Stimulated activated naive CD8-positive, alpha-beta T cell treated with anti-CD3 and anti-CD28 coated beads, Interleukin-15, Interleukin-2, amounts not matched to agents 100 ng/mL and 50 ng/mL, for 24 hours (primary cell): Measurements from ENCODE around the gene EVPL.

Source experiments
- H3K27ac Mint-ChIP-seq: one replicate; pipeline ENCODE4 v1.8.0; 2021; ENCODE audit warnings: mild to moderate bottlenecking, mixed read lengths
- H3K27me3 Mint-ChIP-seq: one replicate; pipeline ENCODE4 v1.8.0; 2021; ENCODE audit warnings: mixed read lengths
- H3K36me3 Mint-ChIP-seq: one replicate; pipeline ENCODE4 v1.8.0; 2021; ENCODE audit warnings: low read depth, mixed read lengths
- H3K4me1 Mint-ChIP-seq: one replicate; pipeline ENCODE4 v1.8.0; 2021; ENCODE audit warnings: low read depth, mixed read lengths
- H3K4me3 Mint-ChIP-seq: one replicate; pipeline ENCODE4 v1.8.0; 2021; ENCODE audit warnings: mild to moderate bottlenecking, mixed read lengths
- H3K9me3 Mint-ChIP-seq: one replicate; pipeline ENCODE4 v1.8.0; 2021; ENCODE audit warnings: mixed read lengths

Gene EVPL

DNA sequence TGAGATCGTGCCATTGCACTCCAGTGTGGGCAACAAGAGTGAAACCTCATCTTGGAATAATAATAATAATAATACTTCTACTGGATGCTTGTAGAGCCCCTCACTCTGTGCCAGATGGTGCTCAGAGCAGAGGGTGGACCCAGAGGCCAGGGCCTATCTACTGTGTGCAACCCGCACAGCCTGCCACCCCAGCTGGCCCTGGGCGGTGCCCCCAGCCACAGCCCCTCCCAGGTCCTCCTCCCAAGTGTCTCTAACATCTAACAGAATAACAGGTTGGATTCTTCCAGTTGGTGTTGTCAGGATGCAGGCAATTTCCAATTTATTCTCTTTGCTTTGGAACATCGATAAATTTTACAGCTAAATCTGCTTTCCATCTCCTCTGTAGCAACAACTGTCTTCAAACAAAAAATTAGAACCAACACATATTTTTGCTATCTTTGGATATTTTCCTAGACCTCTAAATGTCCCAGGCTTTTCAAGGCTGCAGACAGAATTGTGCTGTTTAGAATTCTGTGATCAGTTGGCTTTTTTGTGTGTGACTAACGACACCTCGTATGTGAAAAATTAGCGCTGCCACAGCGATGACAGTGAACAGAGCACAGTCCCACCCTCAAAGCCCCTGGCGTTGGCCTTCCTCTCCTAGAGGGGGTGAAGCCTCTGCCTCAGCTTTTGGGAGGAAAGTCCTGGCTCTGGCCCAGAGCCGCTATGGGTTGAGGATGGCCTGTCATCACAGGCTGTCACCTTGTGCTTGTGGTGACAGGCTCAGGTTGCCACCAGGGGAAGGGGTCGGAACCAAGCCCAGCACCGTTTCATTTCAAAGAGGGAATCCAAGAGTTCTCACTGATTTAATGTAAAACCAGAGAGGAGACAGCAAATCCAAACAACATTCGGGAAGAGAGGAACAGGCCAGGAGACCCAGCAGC lies 7.6 kb upstream of the EVPL start:
- peaks cover 21% of the 10 kb centered on the region for H3K36me3 Mint-ChIP-seq
- no peaks in the 10 kb centered on the region for H3K27me3 Mint-ChIP-seq
- no peaks in the 10 kb centered on the region for H3K9me3 Mint-ChIP-seq
- no peak overlapping the region for H3K4me3 Mint-ChIP-seq
- no peak overlapping the region for H3K27ac Mint-ChIP-seq
- H3K4me1 Mint-ChIP-seq, result peaks cover 9% of the 10 kb centered on the region

DNA sequence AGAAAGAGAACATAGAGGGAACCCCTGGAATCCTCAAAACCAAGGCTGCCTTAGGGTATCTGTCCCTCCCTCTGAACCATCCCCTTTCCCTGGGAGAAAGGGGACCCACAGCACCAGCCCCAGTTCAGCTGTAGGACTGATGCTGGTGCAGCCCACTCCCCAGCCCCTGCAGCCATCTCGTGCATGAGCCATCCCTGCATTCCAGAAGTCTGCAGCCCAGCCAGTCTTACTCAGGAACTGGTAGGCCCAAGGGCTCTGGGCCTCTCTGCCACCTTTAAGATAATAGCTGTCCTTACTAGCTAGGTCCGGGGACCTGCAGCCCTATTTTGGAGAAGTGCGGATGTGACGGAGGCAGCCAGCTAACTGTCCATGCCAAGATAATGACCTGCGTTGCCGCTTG lies 6.0 kb upstream of the EVPL start:
- Mint-ChIP-seq H3K27me3 (no peaks in the 10 kb centered on the region), H3K9me3 (no peaks in the 10 kb centered on the region), H3K4me3 (no peak overlapping the region), H3K4me1 (peaks cover 21% of the 10 kb centered on the region), H3K27ac (no peak overlapping the region), H3K36me3 (peaks cover 7% of the 10 kb centered on the region)

DNA sequence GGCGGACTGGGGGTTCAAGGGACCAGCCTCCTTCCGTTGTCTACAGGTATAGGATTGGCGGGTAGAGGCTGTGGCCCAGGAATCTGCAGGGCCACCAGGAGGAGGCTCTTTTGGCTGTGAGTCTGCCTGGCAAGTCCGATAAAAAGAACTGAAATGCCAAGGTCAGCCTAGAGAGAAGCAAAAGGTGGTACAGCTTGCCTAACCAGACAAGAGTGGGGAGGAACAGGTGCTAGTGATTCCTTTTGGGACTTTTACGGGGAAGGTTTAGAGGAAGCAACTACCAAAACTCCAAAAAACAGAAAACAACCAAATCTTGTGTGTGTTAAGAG lies 5.6 kb upstream of the EVPL start:
- no peaks in the 10 kb centered on the region for H3K27me3 Mint-ChIP-seq
- peaks cover 5% of the 10 kb centered on the region for H3K36me3 Mint-ChIP-seq
- no peaks in the 10 kb centered on the region for H3K9me3 Mint-ChIP-seq
- no peak overlapping the region for H3K4me3 Mint-ChIP-seq
- no peak overlapping the region for H3K27ac Mint-ChIP-seq
- peaks cover 21% of the 10 kb centered on the region for H3K4me1 Mint-ChIP-seq

DNA sequence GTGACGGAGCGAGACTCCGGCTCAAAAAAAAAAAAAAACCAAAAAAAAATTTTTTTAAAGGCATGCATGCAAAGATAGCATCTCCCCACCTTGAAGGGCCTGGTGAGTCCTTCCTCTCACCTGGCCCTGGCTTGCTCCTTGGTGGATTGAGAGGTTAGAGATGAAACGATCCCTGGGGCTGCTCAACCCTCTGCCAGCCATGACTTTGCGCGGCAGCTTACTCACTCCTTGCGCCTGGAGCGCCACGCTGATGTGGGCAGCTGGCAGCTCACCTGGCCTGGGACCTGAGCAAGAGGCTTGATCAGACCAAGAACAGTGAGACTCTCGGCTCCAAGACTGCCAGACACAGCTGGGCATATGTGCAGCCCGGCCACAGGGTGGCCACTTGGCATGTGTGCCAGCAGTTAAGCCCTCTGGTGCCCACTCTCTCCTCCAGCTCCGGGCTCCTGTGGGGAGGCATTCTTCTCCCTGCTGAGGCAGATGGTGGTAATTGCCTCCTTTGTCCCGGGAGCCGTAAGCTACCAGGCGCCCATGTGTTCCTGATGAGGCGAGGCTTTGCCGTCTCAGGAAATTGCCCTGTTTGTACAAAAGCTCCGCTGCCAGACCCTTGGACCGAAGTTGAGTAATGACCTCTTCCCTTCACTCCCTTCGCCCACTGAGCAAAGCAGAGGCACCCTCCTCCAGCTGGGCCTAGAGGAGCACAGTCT lies 5.1 kb upstream of the EVPL start:
- no peaks in the 10 kb centered on the region for H3K27me3 Mint-ChIP-seq
- no peaks in the 10 kb centered on the region for H3K9me3 Mint-ChIP-seq
- H3K36me3 Mint-ChIP-seq, result peaks cover 5% of the 10 kb centered on the region
- H3K4me1 Mint-ChIP-seq, result peaks cover 21% of the 10 kb centered on the region
- H3K4me3 Mint-ChIP-seq, result no peak overlapping the region
- H3K27ac Mint-ChIP-seq, result no peak overlapping the region

DNA sequence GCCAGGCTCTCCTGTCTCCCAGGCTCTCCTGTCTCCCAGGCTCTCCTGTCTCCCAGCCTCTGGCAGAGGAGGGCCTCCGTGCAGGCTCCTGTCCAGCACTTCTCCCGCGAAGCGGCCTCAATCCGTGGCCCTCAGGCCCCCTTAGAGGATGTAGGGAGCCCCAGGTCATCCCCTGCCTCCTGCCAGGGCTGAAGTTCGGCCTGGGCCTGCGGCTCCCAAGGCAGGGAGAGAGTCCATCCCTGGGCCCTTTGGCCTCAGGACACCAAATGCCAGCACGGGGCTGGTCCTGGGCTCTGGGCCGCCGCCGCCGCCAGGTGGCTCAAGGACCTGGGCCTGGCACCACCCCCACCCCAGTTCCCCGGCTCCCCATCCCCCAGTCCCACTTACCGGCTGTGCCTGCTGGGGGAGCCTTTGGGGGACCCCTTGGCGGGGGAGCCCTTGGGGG lies 370 bp downstream of the EVPL start:
- no peak overlapping the region for H3K27ac Mint-ChIP-seq
- no peaks in the 10 kb centered on the region for H3K27me3 Mint-ChIP-seq
- H3K4me3 Mint-ChIP-seq, result no peak overlapping the region
- no peaks in the 10 kb centered on the region for H3K36me3 Mint-ChIP-seq
- no peaks in the 10 kb centered on the region for H3K9me3 Mint-ChIP-seq
- peaks cover 15% of the 10 kb centered on the region for H3K4me1 Mint-ChIP-seq

DNA sequence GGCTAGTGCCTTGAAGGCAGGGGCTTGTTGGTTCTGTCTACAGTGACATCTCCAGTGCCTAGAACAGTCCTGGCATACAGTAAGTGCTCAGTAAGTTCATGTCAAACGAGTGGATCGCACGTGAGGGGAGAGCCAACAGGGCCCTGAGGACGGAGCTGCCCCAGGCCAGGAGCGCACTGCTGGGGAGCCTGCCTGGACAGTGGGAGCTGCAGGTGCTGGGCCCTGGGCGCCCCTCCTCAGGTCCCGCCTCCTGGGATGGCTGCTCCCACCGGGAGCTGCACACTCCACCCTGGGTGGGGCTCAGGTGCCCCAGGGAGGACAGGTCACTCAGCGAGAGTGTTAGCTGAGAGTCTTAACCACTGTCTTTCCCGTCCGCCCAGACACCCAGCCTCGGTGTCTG lies 1.8 kb downstream of the EVPL start:
- Mint-ChIP-seq H3K4me1 (peaks cover 15% of the 10 kb centered on the region), H3K27me3 (no peaks in the 10 kb centered on the region), H3K27ac (no peak overlapping the region), H3K4me3 (no peak overlapping the region), H3K9me3 (no peaks in the 10 kb centered on the region), H3K36me3 (no peaks in the 10 kb centered on the region)

DNA sequence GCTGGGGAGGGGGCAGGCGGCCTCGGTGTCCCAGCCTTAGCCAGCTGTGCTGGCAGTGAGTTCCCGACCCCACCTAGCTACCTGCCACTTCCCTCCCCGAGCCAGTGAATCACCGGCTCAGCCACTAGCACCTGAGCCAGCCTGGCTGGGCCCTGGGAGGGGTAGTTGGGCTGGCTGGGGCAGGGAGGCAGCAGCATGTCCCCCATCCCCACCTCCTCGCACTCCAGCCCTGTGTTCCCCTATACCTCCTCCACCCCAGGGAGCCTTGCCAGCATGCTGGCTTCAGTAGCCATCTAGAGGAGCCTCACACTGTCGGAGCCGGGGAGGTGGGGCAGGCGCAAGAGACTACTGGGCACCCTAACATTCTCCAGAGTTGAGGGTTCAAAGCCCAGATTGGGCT lies 2.8 kb downstream of the EVPL start:
- Mint-ChIP-seq H3K4me3 (no peak overlapping the region), H3K4me1 (peaks cover 8% of the 10 kb centered on the region), H3K27me3 (no peaks in the 10 kb centered on the region), H3K27ac (no peak overlapping the region), H3K9me3 (no peaks in the 10 kb centered on the region), H3K36me3 (no peaks in the 10 kb centered on the region)

DNA sequence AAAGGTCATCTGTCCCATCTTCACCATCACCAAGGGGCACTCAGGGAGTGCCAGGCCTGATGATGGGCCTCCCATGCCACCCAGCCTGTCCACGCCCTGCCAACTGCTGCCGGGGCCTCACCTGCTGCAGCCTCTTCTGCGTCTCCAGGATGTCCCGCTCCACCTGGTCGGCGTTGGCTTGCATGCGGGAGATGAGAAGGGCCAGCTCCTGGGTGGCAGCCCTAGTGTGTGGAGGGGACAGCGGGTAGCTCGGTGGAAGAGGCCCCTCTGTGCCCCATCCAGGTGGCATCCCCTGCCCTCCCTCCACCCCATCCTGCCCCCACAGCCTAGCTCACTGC lies 3.2 kb downstream of the EVPL start:
- Mint-ChIP-seq H3K4me1 (peaks cover 3% of the 10 kb centered on the region), H3K27me3 (no peaks in the 10 kb centered on the region), H3K4me3 (no peak overlapping the region), H3K27ac (no peak overlapping the region), H3K36me3 (no peaks in the 10 kb centered on the region), H3K9me3 (no peaks in the 10 kb centered on the region)

DNA sequence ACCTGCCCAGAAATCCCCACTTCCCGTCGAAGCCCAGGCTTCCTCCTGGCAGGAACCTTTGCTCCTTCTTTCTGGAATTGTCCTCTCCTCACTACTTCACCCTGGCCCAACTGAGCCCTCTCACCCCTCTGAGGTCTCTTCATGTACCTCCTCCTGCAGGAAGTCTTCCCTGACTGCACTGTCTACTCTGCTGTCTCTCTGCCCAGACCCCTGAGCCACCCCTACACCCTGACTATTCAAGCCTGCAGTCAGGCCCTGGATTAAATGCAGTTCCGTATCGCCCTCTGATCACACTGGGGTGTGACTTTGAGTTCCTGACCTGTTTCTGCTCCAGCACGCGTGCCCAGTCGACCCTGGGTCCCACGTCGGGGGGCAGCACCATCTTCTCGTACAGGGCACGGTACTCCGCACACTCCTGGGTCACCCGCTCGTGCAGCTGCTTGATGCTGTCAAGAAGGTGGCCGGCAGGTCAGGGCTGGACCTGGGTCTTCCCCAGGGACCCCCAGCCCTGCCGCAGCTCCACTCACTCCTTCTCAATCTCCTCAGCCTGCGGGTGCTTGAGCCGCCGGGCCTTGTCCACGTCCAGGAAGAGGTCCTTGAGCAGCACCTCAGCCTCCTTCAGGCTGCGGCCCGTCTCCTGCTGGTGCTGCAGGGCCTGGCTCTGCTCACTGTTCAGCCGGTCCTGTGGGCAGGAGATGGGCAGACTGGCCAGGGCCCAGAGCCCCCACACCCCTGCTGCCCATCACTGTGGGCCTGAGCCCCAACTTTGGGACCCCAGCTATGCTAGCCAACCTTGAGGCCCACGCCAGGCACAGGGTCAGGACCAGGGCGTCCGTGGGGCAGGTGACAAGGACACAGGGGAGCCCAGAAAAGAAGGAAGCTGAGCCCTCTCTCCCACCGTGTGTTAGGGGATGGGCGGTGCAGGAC lies 3.9 kb downstream of the EVPL start:
- no peak overlapping the region for H3K4me3 Mint-ChIP-seq
- H3K36me3 Mint-ChIP-seq, result no peaks in the 10 kb centered on the region
- no peaks in the 10 kb centered on the region for H3K27me3 Mint-ChIP-seq
- H3K27ac Mint-ChIP-seq, result no peak overlapping the region
- H3K4me1 Mint-ChIP-seq, result no peaks in the 10 kb centered on the region
- no peaks in the 10 kb centered on the region for H3K9me3 Mint-ChIP-seq

DNA sequence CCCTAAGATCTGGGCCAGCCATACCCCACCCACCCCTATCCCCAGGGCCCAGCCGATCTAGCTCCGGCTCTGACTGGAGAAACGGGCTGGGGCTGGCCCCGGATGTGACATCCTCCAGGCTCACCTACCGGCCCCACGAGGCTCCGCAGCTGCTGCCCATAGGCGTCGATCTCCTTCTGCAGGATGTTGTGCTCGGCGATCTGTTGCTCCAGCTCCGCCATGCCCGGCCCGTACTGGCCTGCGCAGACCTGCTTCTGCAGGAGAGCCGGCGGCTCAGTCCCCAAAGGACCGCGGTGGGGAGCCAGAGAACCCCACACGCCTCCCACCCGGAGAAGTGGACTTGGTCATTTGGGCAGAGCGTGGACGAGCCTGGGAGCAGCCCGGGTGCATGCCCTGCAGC lies 4.8 kb downstream of the EVPL start:
- no peaks in the 10 kb centered on the region for H3K4me1 Mint-ChIP-seq
- H3K27me3 Mint-ChIP-seq, result no peaks in the 10 kb centered on the region
- no peak overlapping the region for H3K27ac Mint-ChIP-seq
- no peaks in the 10 kb centered on the region for H3K36me3 Mint-ChIP-seq
- H3K4me3 Mint-ChIP-seq, result no peak overlapping the region
- no peaks in the 10 kb centered on the region for H3K9me3 Mint-ChIP-seq

DNA sequence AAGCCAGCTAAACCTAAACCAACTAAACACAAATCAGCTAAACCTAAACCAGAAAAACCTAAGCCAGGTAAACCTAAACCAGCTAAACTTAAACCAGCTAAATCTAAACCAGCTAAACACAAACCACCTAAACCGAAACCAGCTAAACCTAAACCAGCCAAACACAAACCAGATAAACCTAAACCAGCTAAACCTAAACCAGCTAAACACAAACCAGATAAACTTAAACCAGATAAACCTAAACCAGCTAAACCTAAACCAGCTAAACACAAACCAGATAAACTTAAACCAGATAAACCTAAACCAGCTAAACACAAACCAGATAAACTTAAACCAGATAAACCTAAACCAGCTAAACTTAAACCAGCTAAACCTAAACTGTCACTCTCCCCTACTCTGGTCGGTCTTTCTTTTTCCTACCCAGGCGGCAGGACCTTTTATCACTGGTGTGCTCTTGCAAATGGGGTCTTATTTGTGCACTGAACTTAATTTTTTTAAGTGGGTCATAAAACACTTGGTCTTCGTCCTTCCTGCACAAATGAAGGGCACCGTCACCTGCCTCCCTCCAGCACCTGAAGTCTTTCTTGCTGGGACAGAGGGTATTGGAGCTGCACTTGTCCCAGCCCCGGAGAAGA lies 7.2 kb downstream of the EVPL start:
- H3K27me3 Mint-ChIP-seq, result no peaks in the 10 kb centered on the region
- H3K4me1 Mint-ChIP-seq, result no peaks in the 10 kb centered on the region
- H3K36me3 Mint-ChIP-seq, result no peaks in the 10 kb centered on the region
- no peak overlapping the region for H3K27ac Mint-ChIP-seq
- H3K9me3 Mint-ChIP-seq, result no peaks in the 10 kb centered on the region
- H3K4me3 Mint-ChIP-seq, result no peak overlapping the region

DNA sequence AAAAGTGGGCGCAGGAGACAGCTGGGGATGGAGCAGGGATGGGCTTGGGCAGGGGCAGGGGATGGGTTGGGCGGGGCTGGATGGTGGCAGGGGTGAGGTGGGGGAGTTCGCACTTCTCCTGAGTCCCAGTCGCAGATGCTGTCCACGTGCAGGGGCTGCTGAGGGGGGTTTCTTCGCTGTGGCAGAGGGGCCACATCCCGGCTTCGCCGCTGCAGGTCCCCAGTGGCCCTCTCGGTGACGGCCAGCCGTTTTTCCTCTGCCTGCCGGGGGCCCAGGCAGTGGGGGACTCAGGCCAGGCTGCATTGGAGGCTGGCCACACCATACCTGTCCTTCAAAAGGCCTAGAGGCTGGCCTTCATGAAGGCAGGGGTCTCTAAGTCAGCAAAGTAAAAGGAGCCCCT lies 8.3 kb downstream of the EVPL start:
- no peaks in the 10 kb centered on the region for H3K36me3 Mint-ChIP-seq
- H3K9me3 Mint-ChIP-seq, result no peaks in the 10 kb centered on the region
- no peak overlapping the region for H3K4me3 Mint-ChIP-seq
- peaks cover 5% of the 10 kb centered on the region for H3K4me1 Mint-ChIP-seq
- H3K27me3 Mint-ChIP-seq, result no peaks in the 10 kb centered on the region
- no peak overlapping the region for H3K27ac Mint-ChIP-seq

DNA sequence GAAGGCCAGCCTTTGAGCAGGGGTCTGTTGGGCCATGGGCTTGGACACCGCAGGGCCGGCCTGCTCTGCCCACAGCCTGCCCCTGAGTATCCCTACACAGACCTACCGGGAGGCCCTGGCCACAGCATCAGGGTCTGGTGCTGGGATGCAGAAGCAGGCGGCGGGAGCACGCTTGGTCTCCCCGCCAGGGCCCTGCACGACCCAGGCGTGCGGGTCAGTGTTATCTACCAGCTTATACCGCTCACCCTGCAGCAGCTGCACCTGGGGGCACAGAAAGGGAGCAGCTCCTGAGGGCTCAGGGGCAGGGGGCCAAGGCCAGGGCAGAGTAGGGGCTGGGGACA lies 8.8 kb downstream of the EVPL start:
- Mint-ChIP-seq H3K4me1 (peaks cover 6% of the 10 kb centered on the region), H3K4me3 (no peak overlapping the region), H3K27ac (no peak overlapping the region), H3K9me3 (no peaks in the 10 kb centered on the region), H3K27me3 (no peaks in the 10 kb centered on the region), H3K36me3 (no peaks in the 10 kb centered on the region)

DNA sequence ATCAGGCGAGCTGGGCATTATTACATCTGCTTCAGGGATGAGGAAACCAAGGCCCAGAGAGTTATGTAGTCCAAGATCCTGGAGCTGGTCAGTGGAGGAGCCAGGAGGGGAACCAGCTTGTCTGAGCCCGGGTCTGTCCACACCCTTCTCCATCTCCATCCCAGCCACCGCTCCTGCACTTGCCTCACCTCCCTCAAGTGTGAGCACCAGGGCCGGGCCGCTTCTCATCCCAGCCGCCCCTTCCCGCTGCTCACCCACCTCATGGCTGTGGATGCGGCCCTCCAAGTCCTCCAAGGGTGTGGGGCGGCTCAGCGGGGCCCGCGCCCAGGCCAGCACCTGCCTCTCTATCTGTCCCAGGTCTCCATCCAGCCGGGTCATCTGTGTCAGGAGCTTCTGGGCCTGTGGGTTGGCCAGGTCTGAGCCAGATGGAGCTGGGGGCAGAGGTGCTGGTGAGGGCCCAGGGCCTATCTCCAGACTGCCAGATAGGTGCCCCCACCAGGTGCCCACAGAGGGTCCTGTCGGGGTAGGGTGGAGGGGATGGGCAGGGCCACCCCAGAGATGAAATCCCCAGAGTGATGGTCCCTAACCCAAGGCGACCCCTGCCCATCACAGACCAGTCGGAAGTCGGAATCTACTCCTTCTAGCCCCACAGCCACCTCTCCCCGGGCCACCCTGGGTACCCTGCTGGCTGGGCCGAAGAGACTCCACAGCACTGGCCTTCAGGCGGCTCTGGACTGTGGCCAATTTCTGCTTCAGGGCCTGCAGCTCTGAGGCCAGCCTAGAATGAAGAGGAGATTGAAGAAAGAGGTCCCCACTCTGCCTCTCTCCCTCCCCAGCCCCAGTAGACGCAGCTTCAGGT lies 9.4 kb downstream of the EVPL start:
- Mint-ChIP-seq H3K4me3 (no peak overlapping the region), H3K4me1 (peaks cover 6% of the 10 kb centered on the region), H3K27ac (no peak overlapping the region), H3K9me3 (no peaks in the 10 kb centered on the region), H3K36me3 (no peaks in the 10 kb centered on the region), H3K27me3 (no peaks in the 10 kb centered on the region)
